Measurements from ENCODE around the gene CREBBP.

- TF ChIP-seq CTCF (IDR thresholded peaks at IDR 0.05) = no peak
- TF ChIP-seq EP300 (IDR thresholded peaks at IDR 0.05) = no peak
- TF ChIP-seq POLR2A (IDR thresholded peaks at IDR 0.05) = no peak
Observed at GRCh38 chr16:3791701-3792100, 88.8 kb downstream of the CREBBP start.
